GM08714 (cell line): ENCODE results near the gene DNPEP.

Source experiments
- H3K4me3 ChIP-seq: fragments of 200-500 bp; sonication (Bioruptor generic); 2 replicates; pipeline ENCODE4 v1.5.1; 2014; ENCODE audit warnings: mild to moderate bottlenecking, low read length, inconsistent platforms
- ZNF274 ChIP-seq: IDR thresholded peaks from 2 replicates; pipeline ENCODE4 v1.6.1; 2012; ENCODE audit warnings: mild to moderate bottlenecking, low read depth, low read length

DNPEP gene

DNA sequence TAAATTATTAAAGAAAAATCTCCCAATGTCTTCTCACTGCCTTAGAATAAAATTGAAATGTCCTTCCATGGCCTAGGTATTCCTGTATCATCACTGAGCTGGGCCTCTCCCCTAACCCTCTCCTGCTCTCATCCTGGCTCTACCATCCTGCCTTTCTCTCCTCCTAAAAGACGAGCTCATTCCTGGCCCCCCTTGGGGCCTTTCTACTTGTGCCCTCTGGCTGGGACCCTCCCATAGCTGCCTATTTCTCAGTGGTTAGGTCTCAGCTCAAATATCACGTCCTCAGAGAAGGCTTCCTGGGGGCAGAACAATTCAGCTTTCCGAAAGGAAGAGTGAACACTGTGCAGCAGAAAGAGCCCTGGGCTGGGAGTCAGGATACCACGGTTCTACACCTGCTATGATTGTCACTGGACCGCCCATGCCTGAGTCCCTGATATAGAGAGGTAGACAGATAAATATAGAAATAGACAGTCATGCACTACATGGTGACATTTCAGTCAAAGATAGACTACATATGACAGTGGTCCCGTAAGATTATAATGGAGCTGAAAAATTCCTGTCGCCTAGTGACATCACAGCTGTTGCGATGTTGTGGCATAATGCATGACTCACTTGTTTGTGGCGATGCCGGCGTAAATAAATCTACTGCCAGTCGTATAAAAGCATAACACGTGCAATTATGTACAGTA lies 9.4 kb downstream of the DNPEP start:
- TF ChIP-seq ZNF274 = no peak
- H3K4me3 ChIP-seq = no peak overlapping the region

DNA sequence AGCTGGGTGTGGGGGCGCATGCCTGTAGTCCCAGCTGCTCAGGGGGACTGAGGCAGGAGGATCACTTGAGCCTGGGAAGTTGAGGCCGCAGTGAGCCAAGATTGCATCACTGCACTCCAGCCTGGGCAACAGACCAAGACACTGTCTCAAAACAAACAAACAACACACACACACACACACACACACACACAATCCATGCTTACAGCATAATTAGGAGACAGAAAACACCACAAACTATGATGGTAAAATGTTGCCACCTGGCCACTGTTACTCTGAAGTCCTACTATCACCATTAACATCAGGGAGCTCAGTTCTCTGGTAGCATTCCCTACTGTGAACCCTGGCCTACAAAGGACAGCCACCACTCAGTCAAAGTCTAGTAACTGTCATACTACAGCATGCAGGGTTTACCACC lies 18.3 kb downstream of the DNPEP start:
- no peak overlapping the region for H3K4me3 ChIP-seq
- no peak for TF ChIP-seq ZNF274

DNA sequence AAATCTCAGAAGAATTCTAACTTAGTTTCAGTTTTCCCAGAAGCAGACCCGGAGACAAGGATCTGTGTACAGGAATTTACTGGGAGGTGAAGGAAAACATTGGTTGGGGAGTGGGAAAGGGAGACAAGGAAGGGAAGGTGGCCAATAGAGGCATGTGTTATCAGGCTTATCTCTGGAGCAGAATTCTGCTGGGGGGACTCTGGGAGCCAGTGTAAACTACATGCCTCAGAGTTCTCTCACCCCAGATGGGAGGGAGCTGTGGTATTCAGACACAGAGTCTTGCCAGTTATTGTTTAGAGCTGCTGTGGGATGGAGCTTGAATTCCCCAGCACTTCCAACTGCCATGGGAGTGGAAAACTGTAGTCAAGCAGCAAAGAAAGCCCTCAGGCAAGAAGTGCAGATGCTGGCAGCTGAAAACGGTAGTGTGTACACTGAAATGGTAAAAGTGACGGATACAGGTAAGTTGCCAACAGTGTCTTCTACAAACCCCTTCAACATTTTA lies 19.0 kb downstream of the DNPEP start:
- no peak for TF ChIP-seq ZNF274
- no peak overlapping the region for H3K4me3 ChIP-seq

DNA sequence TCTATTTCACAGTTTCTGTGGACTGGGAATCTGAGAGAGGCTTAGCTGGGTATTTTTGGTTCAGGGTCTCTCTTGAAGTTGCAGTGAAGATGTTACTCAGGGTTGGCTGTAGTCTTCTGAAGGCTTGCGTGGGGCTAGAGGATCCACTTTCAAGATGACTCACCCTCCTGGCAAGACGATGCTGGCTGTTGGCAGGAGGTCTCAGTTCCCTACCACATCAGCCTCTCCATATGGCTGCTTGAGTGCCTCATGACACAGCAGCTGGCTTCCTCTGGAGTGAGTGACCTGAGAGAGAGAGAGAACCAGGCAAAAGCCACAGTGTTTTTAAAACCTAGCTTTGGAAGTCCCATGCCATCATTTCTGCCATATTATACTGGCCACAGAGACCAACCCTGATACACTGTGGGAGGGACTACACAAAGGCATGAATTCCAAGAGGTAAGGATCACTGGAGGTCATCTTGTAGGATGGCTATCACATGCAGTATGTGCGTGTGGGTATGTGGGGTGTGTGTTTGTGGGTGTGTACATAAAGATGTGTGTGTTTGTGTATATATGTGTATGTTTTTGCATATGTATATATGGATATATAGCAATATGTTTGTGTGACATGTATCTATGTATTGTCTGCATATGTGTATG lies 25.1 kb downstream of the DNPEP start:
- no peak overlapping the region for H3K4me3 ChIP-seq
- TF ChIP-seq ZNF274 = no peak

DNA sequence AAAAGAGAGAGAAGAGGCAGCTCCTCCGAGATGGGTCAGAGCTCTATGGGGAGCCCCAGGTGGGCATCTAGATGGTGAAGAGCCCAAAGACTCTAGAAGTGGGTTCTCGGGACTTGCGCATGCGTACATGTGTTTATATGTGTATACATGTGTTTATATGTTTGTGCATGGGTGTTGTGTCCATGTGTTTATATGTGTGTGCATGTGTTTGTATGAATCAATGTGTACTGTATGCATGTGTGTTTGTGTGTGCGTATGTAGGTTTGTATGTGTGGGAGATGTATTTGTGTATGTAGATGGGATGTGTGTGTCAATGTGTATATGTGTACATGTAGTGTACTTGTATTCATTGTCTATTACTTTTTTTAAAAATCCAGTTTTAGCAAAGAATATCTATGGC lies 25.6 kb downstream of the DNPEP start:
- no peak for TF ChIP-seq ZNF274

DNA sequence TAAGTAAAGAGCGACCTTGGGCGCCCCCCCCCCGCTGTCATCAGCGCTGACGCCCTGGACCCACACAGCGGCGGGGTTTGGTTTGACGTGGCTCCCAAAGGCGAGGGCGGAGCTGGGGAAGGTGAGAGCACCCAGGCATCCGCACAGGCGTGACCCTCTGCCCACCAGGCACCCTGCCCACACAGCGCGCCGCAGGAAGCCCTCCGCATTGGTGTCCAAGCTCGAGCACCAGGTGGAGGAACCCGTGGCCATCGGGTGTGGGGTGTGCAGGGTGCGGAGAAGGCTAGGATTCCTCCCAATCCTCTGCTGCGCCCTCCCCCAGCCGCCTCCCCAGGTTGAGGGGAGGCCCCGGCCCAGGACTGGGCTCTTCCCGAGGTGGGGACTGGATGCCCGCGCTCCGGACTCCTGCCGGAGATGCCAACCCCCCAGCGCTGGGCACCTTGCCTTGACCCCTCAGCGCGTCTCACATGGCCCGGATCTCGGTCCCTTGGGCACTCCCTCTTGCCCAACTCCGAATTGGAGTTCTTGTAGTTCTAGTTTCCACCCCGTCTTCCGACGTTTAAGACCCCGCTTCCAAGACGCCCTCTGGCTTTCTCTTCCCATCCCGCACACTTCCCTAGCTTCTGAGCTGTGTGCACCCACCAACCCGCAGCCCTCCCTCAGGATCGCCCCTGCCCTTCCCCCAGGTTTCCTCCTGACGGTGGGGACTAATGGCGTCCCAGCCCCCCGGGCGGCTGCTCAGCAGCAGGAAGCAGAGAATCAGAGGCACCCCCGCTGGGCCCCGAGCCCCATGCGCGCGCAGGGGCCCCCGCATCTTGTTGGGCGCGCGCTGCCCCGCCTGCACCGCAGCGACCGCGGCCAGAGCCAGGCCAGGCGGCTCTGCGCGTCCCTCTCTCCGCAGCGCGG lies 29.3 kb downstream of the DNPEP start:
- no peak overlapping the region for H3K4me3 ChIP-seq
- no peak for TF ChIP-seq ZNF274

More for the DNA sequence above, 25.6 kb downstream of the DNPEP start:
- H3K4me3 ChIP-seq = no peak overlapping the region

DNA sequence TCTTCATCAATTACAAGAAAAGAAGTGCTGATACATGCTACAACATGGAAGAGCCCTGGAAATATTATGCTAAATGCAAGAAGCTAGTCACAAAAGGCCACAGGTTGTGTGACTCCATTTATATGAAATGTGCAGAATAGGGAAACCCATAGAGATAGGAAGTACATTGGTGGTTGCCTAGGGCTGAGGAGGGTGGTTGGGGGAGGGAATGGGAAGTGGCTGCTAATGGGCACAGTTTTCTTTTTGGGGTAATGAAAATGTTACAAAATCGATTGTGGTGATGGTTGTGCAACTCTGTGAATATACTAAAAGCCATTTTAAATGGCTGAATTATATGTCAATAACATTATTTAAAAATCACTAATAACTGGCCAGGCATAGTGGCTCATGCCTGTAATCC lies 30.9 kb downstream of the DNPEP start:
- TF ChIP-seq ZNF274 = no peak
- H3K4me3 ChIP-seq = no peak overlapping the region

DNA sequence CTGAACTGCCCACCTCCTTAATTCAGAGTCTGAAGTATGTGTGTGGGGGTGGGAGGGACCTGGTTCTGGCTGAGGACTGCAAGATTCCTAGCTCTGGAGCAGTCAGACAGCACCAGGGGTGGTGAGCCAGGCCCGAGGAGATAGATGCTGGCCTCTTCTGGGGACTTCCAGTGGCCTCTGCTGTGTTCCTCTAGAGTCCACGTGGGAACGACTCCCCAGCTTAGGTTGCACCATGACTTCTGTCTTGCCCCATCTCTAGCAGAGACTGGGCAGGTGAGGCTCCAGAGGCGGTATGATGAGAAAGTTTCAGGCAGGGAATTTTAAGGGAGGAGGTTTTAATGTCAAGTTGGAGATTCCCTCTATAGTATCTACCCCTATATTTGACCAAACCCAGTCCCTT lies 33.1 kb downstream of the DNPEP start:
- TF ChIP-seq ZNF274 = no peak
- H3K4me3 ChIP-seq = no peak overlapping the region

DNA sequence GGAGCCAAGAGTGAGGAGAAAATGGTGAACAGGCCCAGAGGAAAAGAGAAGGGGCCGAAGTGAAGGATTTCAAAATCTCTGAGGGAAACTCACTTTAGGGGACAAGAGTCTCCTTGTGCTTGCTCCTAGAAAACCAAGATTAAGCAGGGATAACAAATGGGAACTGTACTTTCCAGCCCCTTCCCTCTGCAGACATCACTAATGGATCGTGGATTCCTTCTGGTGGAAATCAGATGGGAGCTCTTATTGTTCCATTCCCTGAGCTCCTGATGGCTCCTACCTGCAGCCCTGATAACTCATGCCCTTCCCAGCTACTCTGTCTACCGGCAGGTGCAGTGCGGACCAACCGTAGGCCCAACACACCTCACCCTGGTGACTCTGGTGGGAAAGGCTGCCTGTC lies 34.6 kb downstream of the DNPEP start:
- no peak overlapping the region for H3K4me3 ChIP-seq
- TF ChIP-seq ZNF274 = no peak

DNA sequence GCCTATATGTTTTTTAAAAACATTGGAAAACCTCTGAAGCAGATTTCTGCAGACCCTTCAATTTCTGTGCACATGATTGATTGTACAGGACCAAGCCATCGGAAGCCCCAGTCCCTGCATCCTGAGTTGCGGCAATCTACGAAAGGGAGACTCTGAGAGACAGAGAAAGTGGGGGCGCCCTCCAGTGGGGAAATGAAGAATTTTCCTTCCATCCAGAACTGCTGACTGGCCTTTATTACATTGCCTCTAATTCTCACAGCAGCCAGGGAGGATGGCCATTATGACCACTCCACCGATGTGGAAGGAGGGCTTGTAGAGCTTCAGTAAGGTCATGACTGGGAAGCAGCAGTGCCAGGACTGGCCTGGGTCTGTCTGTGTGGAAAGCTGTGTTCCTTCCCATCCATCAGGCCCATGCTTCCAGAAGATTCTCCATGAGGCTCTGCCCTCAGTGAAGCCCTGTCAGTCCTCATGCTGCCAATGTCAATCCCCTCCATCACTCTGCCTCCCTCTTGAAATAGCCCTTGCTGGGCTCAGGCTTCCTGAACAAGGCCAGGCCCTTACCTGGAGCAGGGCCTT lies 35.2 kb downstream of the DNPEP start:
- no peak overlapping the region for H3K4me3 ChIP-seq
- no peak for TF ChIP-seq ZNF274

DNA sequence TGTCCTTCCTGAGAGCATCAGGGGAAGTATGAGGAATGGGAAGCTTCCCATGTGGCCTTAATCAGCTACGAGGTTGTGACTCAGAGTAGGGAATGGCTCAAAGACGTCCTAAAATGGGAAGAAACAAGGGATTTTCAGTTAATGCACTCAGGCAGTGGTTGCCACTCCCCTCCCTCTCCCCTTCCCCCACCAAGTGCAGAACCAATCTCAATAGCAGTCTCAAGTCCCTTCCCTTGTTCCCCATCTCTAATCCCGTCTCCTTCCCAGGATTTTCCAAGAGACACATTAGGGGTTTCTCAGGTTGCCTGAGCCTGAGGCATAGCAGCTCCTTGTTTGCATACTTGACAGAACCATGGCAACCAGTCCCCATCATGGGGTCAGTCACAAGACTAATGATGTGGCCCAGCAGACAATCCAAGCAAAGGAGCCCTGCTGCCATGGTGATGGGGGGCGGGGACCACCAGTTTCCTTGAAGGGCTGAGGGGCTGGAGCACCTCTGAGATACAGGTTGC lies 36.9 kb downstream of the DNPEP start:
- no peak for TF ChIP-seq ZNF274
- no peak overlapping the region for H3K4me3 ChIP-seq

DNA sequence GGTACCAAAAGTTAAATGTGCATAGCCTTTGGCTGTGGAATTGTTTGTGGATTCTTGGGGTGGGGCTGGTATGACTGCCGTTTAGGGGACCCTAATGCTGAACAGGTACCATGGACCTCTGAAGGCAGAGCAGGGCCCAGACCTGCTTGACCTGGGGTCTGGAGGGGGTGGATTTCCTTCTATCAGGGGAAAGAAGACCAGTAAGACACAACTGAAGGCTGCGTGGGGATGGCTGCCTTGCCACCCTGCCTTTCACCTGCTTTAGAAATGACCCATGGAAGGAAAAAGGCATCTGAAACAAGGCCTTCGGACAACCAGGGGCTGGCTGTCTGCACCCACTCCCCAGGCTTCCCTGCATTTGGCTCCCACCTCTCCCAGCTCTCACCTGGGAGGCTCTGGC lies 37.5 kb downstream of the DNPEP start:
- no peak for TF ChIP-seq ZNF274
- H3K4me3 ChIP-seq = no peak overlapping the region

DNA sequence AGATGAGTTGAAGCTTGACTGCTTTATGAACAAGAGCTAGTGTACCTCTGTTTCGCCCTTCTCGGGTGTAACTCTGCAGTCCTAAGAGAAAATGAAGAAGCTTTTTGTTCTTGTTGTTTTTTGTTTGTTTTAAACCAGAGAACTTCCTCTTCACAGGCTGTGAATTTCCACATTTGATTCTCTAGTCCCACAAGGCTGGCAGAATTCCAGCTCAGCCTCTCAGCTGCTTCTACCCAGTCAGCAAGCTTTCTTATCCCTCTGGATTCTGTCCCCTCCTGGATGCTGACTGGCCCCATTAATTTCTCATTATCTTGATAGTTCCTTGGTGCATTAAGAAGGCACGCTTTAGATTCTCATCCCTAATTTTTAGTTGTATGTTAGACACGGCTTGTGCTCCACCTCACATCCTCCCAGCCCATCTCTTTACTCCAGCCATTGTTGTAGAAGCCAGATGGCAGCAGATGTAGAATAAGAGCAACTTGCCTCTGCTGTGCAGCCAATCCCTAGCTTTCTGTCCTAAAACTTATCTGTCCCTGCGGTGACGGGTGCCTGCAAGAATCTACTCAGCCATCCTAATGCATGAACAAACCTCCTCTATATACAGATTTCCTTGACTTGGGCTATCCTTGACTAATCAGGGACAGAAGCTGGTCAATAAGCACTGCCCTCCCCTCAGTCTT lies 42.8 kb downstream of the DNPEP start:
- TF ChIP-seq ZNF274 = no peak
- H3K4me3 ChIP-seq = no peak overlapping the region
